NCI-H2107 treated with DMSO at 0.1 percent for 48 hours (cell line): ENCODE data around the gene RAD9A.

ENCODE experiments used
- DNase-seq: peaks from one replicate; lab custom pipeline; 2025; ENCODE audit not compliant: unreplicated experiment; lab: John Stamatoyannopoulos, UW

The RAD9A gene

DNA sequence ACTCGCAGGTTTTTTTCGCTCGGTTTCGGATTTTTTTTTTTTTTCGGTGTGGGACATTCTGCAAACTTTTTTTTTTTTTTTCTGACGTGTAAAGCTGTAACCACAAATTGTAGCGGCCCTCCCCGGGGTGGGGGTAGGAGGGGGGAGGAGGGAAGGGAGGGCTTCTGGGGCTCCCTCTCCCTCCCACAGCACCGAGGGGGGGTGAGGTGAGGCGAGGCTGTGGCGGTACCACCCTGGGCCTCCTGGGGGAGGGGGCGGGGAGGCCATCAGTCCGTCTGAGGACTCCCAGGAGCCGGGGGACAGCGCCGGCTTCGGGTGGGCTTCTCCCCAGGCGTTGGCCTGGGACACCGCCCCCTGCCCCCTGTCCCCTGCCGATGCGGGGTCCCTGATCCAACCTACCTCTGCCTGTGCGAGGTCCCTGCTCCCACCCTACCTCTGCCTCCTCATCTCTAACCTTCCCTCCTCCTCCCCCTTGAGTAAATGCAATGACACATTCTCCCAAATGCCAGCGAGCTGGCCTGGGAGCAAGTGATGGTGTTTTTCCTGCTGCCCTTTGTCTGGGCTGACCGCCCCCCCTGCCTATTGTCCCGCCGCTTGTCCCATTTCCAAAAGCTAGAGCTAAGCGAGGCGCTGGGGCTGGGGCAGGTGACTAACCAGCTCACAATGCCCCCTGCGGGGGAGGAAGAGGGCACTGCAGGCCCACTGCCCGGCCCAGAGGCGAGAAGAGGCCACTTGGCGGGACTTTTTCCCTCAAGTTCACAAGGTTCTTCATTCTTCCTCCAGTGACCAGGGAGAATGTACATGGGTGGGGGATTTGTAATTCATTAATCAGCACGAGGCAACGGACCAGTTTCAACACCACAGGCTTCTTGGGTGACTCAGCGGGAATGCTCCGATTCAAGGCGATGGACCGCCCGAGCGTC, 17.9 kb upstream of the RAD9A start:
- no peak for DNase-seq

- no peak for DNase-seq
These were observed 17.1 kb upstream of the RAD9A start for GRCh38 chr11:67374571-67375281.

- no peak for DNase-seq
These were observed 16.3 kb upstream of the RAD9A start for GRCh38 chr11:67375320-67376055.

DNA sequence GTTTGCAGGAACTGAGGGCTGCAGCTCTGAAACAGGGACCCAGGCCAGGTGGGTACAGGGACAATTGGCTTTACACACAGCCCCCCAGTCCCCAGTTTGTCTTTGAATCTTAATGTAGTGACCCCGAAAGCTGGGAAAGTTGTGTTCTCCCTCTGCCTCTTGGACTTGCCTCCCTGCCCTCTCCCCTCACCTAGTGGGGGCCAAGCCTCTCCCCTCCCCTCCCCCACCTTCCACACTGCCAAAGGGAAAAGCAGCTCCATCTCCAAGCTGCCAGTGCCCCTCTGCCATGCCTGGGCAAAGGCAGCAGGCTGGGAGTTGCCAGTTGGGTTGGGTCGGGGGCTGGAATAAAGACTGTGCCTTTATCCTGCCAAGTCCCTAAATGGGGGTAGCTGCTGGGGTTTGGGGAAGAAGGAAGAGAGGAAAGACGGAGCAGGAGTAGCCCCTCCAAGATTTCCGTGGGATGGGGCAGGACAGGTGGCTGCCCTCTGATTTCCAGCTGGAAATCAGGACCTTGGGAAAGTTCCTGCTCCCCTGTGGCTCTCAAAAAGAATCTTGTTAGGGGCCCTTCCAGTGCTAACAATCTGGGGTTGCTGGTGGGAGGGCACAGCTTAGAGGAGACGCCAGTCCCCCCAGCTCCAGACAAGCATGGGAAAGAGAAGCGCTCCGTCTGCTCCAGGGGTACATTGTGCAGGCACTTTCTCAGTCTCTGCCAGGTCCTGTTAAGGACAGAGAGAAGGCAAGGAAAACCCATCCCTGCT, 15.5 kb upstream of the RAD9A start:
- DNase-seq = no peak

DNA sequence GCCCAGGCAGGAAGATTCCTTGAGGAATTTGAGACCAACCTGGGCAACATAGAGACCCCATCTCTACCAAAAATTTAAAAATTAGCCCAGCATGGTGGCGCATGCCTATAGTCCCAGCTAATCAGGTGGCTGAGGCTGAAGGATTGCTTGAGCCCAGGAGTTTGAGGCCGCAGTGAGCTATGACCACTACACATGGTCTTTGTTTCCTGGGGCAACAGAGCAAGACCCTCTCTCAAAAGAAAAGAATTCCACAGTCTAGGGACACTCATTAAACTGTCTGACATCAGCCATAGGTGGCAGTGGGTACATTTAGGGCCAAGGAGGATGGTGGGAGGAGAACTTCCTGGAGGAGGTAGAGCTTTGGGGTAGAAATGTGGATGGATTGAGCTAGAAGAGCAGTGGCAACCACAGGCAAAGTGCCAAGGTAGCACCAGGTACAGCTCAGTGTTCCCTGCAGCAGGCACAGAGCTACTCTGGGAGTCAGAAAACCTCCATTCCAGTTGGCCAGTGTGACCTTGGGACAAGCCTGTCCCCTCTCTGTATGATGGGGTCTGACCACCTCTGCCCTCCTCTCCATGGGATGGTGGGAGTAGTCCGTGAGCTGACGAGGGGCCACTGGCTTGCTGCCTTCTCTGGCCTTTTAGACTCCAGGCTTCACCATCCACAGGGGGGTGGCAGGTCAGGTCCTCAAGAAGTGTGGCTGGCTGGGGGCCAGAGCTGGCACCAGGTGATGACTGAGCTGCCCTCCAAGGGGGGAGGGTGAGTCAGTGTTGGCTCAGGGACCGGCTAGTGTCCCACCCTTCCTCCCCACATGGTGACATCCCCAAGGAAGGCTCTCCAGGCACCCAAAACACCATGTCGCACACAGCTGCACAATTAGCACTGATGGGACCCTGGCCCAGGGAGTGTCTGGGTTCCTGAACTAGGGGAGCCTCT, 14.6 kb upstream of the RAD9A start:
- no peak for DNase-seq

DNA sequence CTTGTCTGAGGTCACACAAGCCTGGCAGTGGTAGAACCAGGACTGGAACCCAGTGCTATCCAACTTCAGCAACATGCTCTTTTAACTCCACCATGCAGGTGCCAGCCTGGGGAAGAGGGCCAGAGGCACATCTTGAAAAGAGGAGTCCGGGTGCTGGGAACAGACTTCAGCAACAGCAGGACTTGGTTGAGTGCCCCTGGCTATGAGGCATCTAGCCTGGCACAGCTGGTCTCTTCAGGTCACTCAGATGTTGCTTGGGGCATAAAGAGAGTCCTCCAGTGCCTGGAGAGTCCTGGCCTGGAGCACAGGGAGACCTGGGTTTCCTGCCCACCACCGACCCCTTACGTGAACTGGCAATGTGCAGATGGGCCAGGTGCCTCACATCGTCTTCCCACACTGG, 13.2 kb upstream of the RAD9A start:
- DNase-seq = no peak

DNA sequence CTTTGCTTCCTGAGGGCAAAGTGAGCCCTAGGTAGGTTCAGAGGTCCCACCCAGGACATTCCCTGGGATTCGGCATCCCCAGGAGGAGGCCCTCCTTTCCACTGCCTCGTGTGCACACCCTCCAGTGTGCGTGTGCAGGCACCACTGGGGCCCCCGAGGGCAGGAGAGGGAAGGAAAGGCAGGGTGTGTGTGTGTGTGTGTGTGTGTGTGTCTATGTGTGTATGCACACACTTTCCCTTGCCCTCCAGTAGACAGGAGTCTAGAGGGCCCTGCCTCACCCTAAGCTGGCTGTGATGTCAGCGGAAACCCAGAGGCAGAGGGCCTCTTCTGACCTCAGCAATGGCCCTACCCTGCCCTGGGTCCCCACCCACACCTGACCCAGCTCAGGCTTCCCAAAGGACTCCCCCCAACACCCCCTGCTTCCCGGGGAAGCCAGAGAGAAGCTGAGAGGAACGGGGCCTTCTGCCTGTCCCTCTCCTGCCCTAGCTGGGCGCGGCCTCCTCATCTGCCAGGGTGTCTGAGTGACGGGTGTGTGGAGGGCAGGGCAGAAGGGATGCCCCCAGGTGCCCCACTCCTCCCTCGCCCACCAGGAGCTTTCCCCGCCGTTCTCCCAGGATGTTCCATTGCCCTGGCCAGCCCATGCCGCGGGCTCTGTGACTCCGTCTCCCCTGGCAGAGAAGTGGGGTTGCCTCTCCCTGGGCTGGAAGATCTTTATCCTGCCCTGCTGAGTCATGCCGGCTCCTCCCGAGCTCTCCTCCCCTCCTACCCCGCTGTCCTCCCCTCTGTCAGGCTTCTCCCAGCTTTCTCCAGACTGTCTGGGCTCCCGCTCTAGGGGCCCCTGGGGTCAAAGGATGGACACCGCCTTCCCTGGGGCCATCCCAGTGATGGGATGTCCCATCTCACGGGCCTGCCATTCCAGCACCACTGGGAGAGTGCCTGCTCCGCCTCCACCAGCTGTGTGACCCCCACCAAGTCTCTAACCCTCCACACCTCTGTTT, 12.4 kb upstream of the RAD9A start:
- DNase-seq = no peak

DNA sequence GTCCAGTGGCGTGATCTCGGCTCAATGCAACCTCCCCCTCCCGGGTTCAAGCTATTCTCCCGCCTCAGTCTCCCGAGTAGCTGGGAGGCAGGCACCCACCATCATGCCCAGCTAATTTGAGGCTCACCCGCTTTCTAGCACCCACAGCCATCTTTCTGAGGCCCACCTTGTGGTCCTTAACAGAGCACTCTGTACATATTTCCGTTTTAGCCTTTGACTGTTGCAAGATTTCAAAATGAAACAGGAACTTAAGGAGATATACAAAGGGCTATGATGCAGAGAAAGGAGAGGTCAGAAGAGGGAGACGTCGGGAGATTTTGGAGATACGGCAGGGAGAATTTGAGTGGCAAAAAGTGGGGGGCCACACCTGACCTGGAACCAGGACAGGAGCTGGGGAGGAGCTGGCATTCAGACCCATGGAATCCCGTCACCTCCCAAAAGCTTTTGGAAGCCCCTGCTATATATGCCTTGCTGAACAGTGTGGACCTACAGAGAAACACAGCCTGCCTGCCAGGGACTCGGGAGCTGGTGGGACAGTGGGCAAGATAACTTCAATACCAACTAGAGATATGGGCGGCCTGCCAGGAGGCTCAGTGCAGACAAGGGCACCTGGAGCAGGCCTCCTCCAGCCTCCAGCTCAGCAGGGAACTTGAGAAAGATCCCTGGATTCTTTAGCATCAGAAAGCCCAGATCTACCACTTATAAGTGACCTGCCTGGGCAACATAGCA, 10.4 kb upstream of the RAD9A start:
- DNase-seq = no peak

- peak; percentile 32 for DNase-seq
These were observed 9.3 kb upstream of the RAD9A start for GRCh38 chr11:67382276-67383136.

DNA sequence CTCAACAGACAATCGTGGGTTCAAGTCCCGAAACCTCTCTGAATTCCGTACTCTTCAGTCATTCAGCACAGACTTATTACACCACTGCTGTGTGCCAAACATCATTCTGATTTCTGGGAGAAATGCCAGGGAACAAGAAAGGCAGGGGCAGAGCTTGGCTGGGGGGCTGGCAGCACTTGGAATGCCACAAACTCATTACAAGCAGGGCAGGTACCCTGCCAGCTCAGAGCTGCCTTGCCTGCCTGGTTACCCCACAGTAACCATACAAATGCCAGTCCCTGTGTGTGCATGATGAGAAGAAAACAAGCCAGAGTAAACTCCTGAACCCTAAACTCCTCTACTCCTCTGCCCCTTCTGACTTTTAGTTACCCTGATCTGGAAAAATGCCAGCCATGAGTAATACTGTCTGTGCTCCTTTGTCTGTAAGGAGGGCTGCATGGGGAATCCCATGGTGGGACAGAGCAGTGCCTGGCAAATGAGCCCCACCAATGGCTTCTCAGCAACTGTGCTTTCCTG, 6.9 kb upstream of the RAD9A start:
- no peak for DNase-seq

GRCh38 chr11:67387069-67387468, 4.7 kb upstream of the RAD9A start:
- no peak for DNase-seq

DNA sequence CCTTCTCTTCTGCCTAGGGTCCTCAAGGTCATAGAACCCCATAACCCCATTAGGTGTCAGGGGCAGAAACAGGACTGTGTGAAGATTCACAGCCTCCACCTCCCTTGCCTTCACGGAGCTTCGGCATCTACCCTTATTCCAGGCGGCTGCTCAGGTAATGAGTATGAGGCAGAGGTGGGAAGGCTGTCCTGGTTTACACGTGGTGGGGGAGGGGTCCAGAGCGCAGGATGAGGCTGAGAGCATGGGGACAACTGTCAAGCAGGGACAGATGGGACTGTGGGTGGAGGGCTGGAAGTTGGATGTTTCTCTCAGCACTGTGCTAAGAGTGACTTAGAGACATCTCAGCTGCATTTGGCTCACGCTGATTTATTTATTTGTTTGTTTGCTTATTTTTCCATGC, 4.3 kb upstream of the RAD9A start:
- no peak for DNase-seq

DNA sequence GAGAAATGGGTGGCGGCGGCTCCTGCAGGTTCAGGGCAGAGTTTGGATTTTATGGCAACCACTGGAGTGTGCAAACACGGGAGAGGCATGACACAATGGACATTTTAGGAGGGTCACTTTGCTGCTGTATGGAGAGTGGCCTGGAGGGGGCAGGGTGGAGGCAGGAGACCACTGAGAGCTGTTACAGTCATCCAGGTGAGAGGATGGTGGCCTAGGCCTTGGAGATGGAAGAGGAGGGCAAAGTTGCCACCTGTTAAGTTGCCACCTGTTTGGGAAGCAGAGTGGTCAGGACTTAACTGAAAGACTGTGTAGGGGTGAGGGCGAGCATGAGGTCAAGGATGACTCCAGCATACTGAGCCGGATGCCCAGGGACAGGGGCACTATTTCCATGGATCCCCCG, 2.3 kb upstream of the RAD9A start:
- no peak for DNase-seq

DNA sequence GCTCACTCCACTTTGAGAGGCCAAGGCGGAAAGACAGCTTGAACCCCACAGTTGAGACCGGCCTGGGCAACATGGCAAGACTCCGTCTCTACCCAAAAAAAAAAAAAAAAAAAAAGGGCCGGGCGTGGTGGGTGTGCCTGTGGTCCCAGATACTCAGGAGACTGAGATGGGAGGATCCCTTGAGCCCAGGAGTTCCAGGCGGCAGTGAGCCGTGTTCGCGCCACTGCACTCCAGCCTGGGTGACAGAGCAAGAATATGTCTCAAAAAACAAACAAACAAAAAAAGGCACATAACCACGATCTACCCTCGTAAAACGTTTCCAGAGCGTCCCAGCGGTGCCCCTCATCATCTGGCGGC, 861 bp upstream of the RAD9A start:
- DNase-seq = no peak

DNA sequence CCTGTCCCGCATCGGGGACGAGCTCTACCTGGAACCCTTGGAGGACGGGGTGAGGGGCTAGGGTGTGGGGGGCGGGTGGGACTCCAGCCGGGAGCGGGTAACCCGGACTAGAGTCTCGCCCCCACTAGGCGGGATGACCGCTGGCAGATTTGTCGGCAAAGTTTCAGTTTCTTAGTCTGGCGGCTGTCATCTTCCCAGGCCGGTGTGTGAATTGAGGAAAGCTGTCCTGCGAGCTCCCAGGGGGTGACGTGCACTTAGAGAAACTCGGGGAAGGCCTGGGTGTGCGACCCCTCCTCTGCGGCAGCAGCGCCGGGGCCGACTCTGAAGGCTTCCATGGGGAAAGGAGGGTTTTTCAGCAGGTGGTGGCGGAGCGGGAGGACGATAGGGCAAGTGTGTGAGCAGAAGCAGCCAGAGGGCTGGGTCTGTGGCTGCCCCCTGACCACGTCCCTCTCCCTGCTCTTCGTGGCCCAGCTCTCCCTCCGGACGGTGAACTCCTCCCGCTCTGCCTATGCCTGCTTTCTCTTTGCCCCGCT, 463 bp downstream of the RAD9A start:
- DNase-seq = no peak

DNA sequence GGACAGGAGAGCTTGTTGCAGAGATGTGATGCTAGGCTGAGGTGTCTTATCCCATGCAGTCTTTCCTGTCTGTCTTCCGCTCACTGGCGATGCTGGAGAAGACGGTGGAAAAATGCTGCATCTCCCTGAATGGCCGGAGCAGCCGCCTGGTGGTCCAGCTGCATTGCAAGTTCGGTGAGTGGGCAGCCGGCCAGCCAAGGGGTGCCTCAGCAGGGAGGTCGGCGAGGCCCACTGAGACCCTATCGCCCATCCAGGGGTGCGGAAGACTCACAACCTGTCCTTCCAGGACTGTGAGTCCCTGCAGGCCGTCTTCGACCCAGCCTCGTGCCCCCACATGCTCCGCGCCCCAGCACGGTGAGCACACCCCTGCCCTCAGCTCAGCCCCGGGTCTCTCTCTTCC, 1.7 kb downstream of the RAD9A start:
- no peak for DNase-seq

DNA sequence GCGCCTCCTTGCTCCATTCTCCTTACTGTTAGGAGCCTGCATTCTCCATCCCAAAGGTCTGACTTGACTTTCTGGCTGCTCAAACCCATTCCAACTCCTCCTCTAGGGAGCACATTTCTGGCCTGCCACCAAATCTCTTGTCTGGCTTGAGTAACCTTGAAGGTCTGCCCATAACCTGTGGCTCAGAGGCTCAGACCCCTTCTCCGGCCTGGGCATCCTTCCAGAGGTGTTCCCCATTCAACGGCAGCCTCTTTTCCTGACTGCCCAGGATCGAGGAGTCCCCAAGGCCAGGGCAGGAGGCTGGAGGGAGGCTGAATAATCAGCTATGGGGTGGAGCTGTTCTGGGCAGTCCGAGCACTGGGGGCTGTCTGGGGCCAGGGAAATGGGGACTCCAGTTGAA, 2.2 kb downstream of the RAD9A start:
- DNase-seq = no peak
